TTC549 (cell line): ENCODE measurements around the gene CDHR4.
"Not testable (repeated sequence)": the region's sequence is repeated elsewhere in the genome, so short reads cannot be mapped to it uniquely, and the experiment has no call there.

Experiments
- FAIRE-seq: peaks from 2 replicates; lab custom pipeline; 2012; peaks lifted over from hg19 to GRCh38; lab: Jason Lieb, UNC

Gene CDHR4

GRCh38 chr3:49779358-49780079 is 20.2 kb downstream of the CDHR4 start:
- FAIRE-seq, result no peak

- FAIRE-seq, result not testable (repeated sequence)
Measured at GRCh38 chr3:49776101-49776500, 23.6 kb downstream of the CDHR4 start.

GRCh38 chr3:49775538-49775937 is 24.1 kb downstream of the CDHR4 start:
- no peak for FAIRE-seq

GRCh38 chr3:49772703-49773102 is 27.0 kb downstream of the CDHR4 start:
- FAIRE-seq, result no peak

- no peak for FAIRE-seq
Measured at GRCh38 chr3:49771340-49771938, 28.2 kb downstream of the CDHR4 start.

GRCh38 chr3:49769926-49770325 is 29.7 kb downstream of the CDHR4 start:
- FAIRE-seq, result no peak

- FAIRE-seq, result no peak
Measured at GRCh38 chr3:49769286-49769915, 30.3 kb downstream of the CDHR4 start.

GRCh38 chr3:49763981-49764380 is 35.7 kb downstream of the CDHR4 start:
- FAIRE-seq, result no peak

- no peak for FAIRE-seq
Measured at GRCh38 chr3:49761661-49762060, 38.0 kb downstream of the CDHR4 start.

- no peak for FAIRE-seq
Measured at GRCh38 chr3:49759226-49759625, 40.4 kb downstream of the CDHR4 start.

- no peak for FAIRE-seq
Measured at GRCh38 chr3:49757197-49757596, 42.5 kb downstream of the CDHR4 start.

- FAIRE-seq, result no peak
Measured at GRCh38 chr3:49756036-49756435, 43.6 kb downstream of the CDHR4 start.

GRCh38 chr3:49754536-49754935 is 45.1 kb downstream of the CDHR4 start:
- FAIRE-seq, result no peak

GRCh38 chr3:49751501-49751900 is 48.2 kb downstream of the CDHR4 start:
- no peak for FAIRE-seq

- no peak for FAIRE-seq
Measured at GRCh38 chr3:49750056-49750455, 49.6 kb downstream of the CDHR4 start.

- not testable (repeated sequence) for FAIRE-seq
Measured at GRCh38 chr3:49748874-49749273, 50.8 kb downstream of the CDHR4 start.

- FAIRE-seq, result no peak
Measured at GRCh38 chr3:49747792-49748480, 51.7 kb downstream of the CDHR4 start.

- no peak for FAIRE-seq
Measured at GRCh38 chr3:49745986-49746385, 53.7 kb downstream of the CDHR4 start.
